Measurements from ENCODE around the gene CREB3L1.

The CREB3L1 gene

DNA sequence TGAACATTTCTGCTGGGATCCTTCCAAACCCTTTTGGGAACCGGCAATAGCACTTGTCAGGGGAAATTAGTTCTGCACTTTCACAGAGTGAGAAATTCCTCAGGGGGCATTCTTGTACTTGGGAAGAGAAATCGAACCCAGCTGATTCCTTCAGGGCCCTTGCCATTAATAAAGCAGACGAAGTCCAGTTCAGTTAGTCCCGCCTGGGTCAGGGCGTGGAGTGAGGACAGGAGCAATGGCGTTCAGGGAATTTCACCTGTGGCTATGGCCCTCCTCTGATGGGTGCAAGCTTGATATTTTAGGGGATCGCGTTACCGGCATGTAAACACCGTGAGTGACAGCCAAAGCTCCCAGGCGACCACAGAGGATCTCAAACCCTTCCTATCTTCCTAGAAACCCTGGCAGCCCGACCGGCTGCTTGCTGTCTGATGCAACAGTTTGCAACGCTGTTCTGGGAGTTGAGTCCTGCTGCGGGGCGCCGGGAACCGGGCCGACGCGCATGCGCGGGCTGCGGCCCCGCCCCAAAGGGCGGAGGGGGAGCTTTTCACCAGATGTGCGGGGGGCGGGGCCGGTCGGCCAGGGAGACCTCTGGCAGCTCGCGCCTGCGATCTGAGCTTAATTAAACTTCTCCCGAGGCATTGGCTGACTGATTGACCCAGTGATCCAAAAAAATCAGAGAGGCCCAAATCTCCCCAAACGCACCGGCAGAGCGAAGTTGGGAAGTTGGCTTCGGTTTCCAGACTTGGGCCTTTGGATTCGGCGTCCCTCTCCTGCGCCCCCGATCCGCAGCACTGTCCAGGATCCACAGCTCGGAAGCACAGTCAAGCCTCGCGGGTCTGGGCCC, 34.3 kb upstream of the CREB3L1 start:
- Histone ChIP-seq H3K4me3 (ENCODE audit: low read depth, low read length) (peak overlapping the region; percentile 57), H3K9me3 (ENCODE audit: control insufficient read depth, low read length) (no peaks in the 10 kb centered on the region), H2AFZ (peak overlapping the region; percentile 86), H3K36me3 (ENCODE audit: control insufficient read depth, insufficient read depth, low read length) (no peaks in the 10 kb centered on the region), H3K27ac (peak overlapping the region; percentile 49), H3K27me3 (ENCODE audit: control insufficient read depth, insufficient read depth, low read length) (no peaks in the 10 kb centered on the region), H3K9ac (no peak overlapping the region), H3K4me1 (peaks cover 3% of the 10 kb centered on the region), H3K4me2 (ENCODE audit: low read length) (peak overlapping the region; percentile 83), H3K79me2 (no peaks in the 10 kb centered on the region)
- TF ChIP-seq, protein P1, sequence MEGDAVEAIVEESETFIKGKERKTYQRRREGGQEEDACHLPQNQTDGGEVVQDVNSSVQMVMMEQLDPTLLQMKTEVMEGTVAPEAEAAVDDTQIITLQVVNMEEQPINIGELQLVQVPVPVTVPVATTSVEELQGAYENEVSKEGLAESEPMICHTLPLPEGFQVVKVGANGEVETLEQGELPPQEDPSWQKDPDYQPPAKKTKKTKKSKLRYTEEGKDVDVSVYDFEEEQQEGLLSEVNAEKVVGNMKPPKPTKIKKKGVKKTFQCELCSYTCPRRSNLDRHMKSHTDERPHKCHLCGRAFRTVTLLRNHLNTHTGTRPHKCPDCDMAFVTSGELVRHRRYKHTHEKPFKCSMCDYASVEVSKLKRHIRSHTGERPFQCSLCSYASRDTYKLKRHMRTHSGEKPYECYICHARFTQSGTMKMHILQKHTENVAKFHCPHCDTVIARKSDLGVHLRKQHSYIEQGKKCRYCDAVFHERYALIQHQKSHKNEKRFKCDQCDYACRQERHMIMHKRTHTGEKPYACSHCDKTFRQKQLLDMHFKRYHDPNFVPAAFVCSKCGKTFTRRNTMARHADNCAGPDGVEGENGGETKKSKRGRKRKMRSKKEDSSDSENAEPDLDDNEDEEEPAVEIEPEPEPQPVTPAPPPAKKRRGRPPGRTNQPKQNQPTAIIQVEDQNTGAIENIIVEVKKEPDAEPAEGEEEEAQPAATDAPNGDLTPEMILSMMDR (IDR thresholded peaks at IDR 0.05) = no peak

- peak overlapping the region; percentile 83 for H3K4me2 ChIP-seq (ENCODE audit: low read length)
- H3K4me3 ChIP-seq (ENCODE audit: low read depth, low read length) = peak overlapping the region; percentile 57
- no peak overlapping the region for H3K9ac ChIP-seq
- no peaks in the 10 kb centered on the region for H3K9me3 ChIP-seq (ENCODE audit: control insufficient read depth, low read length)
- TF ChIP-seq, protein P1 (IDR thresholded peaks at IDR 0.05) = no peak
- H3K79me2 ChIP-seq = no peaks in the 10 kb centered on the region
- H3K27ac ChIP-seq = peak overlapping the region; percentile 49
- H3K36me3 ChIP-seq (ENCODE audit: control insufficient read depth, insufficient read depth, low read length) = no peaks in the 10 kb centered on the region
- H3K4me1 ChIP-seq = peaks cover 6% of the 10 kb centered on the region
- no peaks in the 10 kb centered on the region for H3K27me3 ChIP-seq (ENCODE audit: control insufficient read depth, insufficient read depth, low read length)
- peak overlapping the region; percentile 86 for H2AFZ ChIP-seq
These were observed 33.7 kb upstream of the CREB3L1 start for GRCh38 chr11:46243796-46244109.

DNA sequence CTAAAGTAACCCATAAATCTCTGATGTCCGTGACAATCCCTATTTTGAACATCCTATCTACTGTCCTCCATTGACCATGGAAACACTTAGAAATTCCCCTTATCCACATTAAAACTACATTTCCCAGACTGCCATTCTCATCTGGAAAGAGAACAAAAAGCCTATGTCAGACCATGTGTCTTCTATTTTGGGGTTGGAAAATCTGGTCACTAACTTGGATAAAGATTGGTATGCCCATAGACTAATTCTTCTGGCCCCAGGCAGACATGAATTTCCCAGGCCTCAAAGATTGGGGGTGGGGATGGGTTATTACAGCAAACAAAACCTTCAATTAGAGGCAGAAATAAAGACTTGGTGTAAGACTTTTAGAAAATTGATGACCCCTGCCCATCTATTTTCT, 30.9 kb upstream of the CREB3L1 start:
- Histone ChIP-seq H3K4me1 (peaks cover 3% of the 10 kb centered on the region), H2AFZ (no peak overlapping the region), H3K27me3 (ENCODE audit: control insufficient read depth, insufficient read depth, low read length) (no peaks in the 10 kb centered on the region), H3K36me3 (ENCODE audit: control insufficient read depth, insufficient read depth, low read length) (no peaks in the 10 kb centered on the region), H3K27ac (no peak overlapping the region), H3K9me3 (ENCODE audit: control insufficient read depth, low read length) (no peaks in the 10 kb centered on the region), H3K79me2 (no peaks in the 10 kb centered on the region), H3K9ac (no peak overlapping the region), H3K4me2 (ENCODE audit: low read length) (no peak overlapping the region), H3K4me3 (ENCODE audit: low read depth, low read length) (no peak overlapping the region)
- TF ChIP-seq, protein P1 (IDR thresholded peaks at IDR 0.05) = no peak

DNA sequence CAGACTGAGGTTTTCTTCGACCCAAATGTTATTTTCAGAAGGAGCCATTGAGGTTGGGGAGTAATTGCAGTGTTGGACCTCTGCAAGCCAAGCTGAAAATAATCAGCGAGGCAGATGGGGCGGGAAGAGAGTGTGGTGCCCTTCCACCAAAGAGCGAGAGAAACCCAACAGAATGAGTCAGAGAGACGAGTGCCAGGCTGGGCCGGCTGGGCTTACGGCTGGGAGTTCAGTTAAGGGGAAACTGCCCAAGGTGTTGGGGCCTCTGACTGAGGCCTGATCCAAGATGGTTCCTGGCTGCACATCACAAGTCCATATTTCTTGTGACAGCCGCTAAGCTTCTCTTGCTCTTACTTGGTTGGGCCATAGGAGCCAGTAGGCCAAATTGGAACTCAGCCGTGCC, 30.4 kb upstream of the CREB3L1 start:
- H3K4me1 ChIP-seq = peaks cover 3% of the 10 kb centered on the region
- H3K36me3 ChIP-seq (ENCODE audit: control insufficient read depth, insufficient read depth, low read length) = no peaks in the 10 kb centered on the region
- no peaks in the 10 kb centered on the region for H3K9me3 ChIP-seq (ENCODE audit: control insufficient read depth, low read length)
- H3K9ac ChIP-seq = no peak overlapping the region
- TF ChIP-seq, protein P1 (IDR thresholded peaks at IDR 0.05) = no peak
- H3K27ac ChIP-seq = no peak overlapping the region
- no peaks in the 10 kb centered on the region for H3K79me2 ChIP-seq
- H3K27me3 ChIP-seq (ENCODE audit: control insufficient read depth, insufficient read depth, low read length) = no peaks in the 10 kb centered on the region
- no peak overlapping the region for H3K4me3 ChIP-seq (ENCODE audit: low read depth, low read length)
- no peak overlapping the region for H2AFZ ChIP-seq
- H3K4me2 ChIP-seq (ENCODE audit: low read length) = no peak overlapping the region

DNA sequence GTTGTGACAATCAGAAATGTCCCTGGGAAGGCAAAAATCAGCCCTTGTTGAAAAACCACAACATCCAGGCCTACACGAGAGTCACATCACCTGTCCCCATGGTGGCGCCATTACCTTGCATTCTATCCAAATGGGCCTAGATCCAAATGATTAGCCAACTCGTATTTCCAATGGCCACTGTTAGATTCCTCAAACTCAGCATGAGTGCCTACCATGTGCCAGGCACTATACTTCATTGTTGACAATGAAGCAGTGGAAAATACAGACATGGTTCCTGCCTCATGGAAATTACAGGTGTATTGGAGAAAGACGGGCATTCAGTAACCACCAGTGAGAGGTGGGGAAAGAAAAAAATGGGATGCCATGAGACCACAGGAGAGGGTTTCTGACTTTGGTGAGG, 29.8 kb upstream of the CREB3L1 start:
- Histone ChIP-seq H3K9ac (no peak overlapping the region), H3K4me2 (ENCODE audit: low read length) (no peak overlapping the region), H2AFZ (no peak overlapping the region), H3K79me2 (no peaks in the 10 kb centered on the region), H3K9me3 (ENCODE audit: control insufficient read depth, low read length) (no peaks in the 10 kb centered on the region), H3K4me3 (ENCODE audit: low read depth, low read length) (no peak overlapping the region), H3K4me1 (peaks cover 3% of the 10 kb centered on the region), H3K27ac (no peak overlapping the region), H3K36me3 (ENCODE audit: control insufficient read depth, insufficient read depth, low read length) (no peaks in the 10 kb centered on the region), H3K27me3 (ENCODE audit: control insufficient read depth, insufficient read depth, low read length) (no peaks in the 10 kb centered on the region)
- TF ChIP-seq, protein P1 (IDR thresholded peaks at IDR 0.05) = peak; percentile 55
